WTC11 (cell line): ENCODE data around the gene STARD13. TPM values are rescaled to one million over a fixed set of nuclear protein-coding genes. Genes with fewer than 3 reads are reported as not detected.

Source experiments
- ATAC-seq: fragments of 200-7000 bp; cut with Tn5 transposase; 2 replicates; pipeline ENCODE4 v1.10.0; 2021; ENCODE audit warnings: mild to moderate bottlenecking, moderate library complexity
- CTCF ChIA-PET: fragments of 300-600 bp; sonication (Branson Sonifier 250); formaldehyde crosslinking; loops from one replicate; lab custom pipeline; 2021; ENCODE audit warnings: antibody characterized with exemption; lab: Charles Lee
- POLR2A ChIA-PET: fragments of 350-600 bp; sonication (Branson Sonifier 250); formaldehyde crosslinking; loops from one replicate; lab custom pipeline; 2021; ENCODE audit warnings: antibody characterized with exemption; lab: Charles Lee
- DNase-seq: peaks from one replicate; pipeline ENCODE4 v3.0.0; 2021; ENCODE audit warnings: low spot score
- H3K27ac Mint-ChIP-seq: 2 replicates; pipeline ENCODE4 v1.8.0; 2021; ENCODE audit warnings: mixed read lengths
- H3K27me3 Mint-ChIP-seq: 2 replicates; pipeline ENCODE4 v1.8.0; 2021; ENCODE audit warnings: low read depth, mild to moderate bottlenecking, moderate library complexity, mixed read lengths
- H3K36me3 Mint-ChIP-seq: 2 replicates; pipeline ENCODE4 v1.8.0; 2021; ENCODE audit warnings: mixed read lengths
- H3K4me1 Mint-ChIP-seq: 2 replicates; pipeline ENCODE4 v1.8.0; 2022; ENCODE audit warnings: mixed read lengths
- H3K4me3 Mint-ChIP-seq: 2 replicates; pipeline ENCODE4 v1.8.0; 2021; ENCODE audit warnings: mild to moderate bottlenecking, moderate library complexity, mixed read lengths
- H3K9me3 Mint-ChIP-seq: 2 replicates; pipeline ENCODE4 v1.8.0; 2021; ENCODE audit warnings: mixed read lengths
- CREB1 ChIP-seq: sonication (generic); formaldehyde crosslinking; IDR thresholded peaks from 2 replicates; pipeline ENCODE4 v1.8.0; 2023; ENCODE audit warnings: mild to moderate bottlenecking, missing genetic modification reagents
- E2F4 ChIP-seq: sonication (generic); formaldehyde crosslinking; IDR thresholded peaks from 2 replicates; pipeline ENCODE4 v1.8.1; 2022; ENCODE audit warnings: low read depth, mild to moderate bottlenecking, moderate library complexity, missing genetic modification reagents, borderline replicate concordance
- ELF4 ChIP-seq: sonication (generic); formaldehyde crosslinking; IDR thresholded peaks from 2 replicates; pipeline ENCODE4 v1.8.1; 2022; ENCODE audit warnings: low read depth, mild to moderate bottlenecking, moderate library complexity, missing genetic modification reagents
- EMX1 ChIP-seq: fragments of 250-450 bp; sonication (Bioruptor Pico); IDR thresholded peaks from 2 replicates; pipeline ENCODE4 v1.8.0; 2021; ENCODE audit warnings: mild to moderate bottlenecking
- FOXJ3 ChIP-seq: sonication (generic); formaldehyde crosslinking; IDR thresholded peaks from 2 replicates; pipeline ENCODE4 v1.9.0; 2021; ENCODE audit warnings: missing genetic modification reagents, mild to moderate bottlenecking, borderline replicate concordance
- MXD4 ChIP-seq: fragments of 250-450 bp; sonication (Bioruptor Pico); IDR thresholded peaks from 2 replicates; pipeline ENCODE4 v1.8.0; 2021; ENCODE audit warnings: mild to moderate bottlenecking, moderate library complexity, borderline replicate concordance
- MYBL2 ChIP-seq: sonication (generic); formaldehyde crosslinking; IDR thresholded peaks from 2 replicates; pipeline ENCODE4 v1.8.1; 2023; ENCODE audit warnings: mild to moderate bottlenecking, moderate library complexity, missing genetic modification reagents
- NFATC4 ChIP-seq: fragments of 250-450 bp; sonication (Bioruptor Pico); IDR thresholded peaks from 2 replicates; pipeline ENCODE4 v1.9.0; 2021; ENCODE audit warnings: mild to moderate bottlenecking
- NR2C2 ChIP-seq: sonication (generic); formaldehyde crosslinking; IDR thresholded peaks from 2 replicates; pipeline ENCODE4 v1.8.0; 2022; ENCODE audit warnings: mild to moderate bottlenecking, missing genetic modification reagents
- PREB ChIP-seq: sonication (generic); formaldehyde crosslinking; IDR thresholded peaks from 2 replicates; pipeline ENCODE4 v1.8.1; 2022; ENCODE audit warnings: mild to moderate bottlenecking, missing genetic modification reagents, moderate library complexity, borderline replicate concordance
- RELA ChIP-seq: sonication (generic); formaldehyde crosslinking; IDR thresholded peaks from 2 replicates; pipeline ENCODE4 v1.8.1; 2022; ENCODE audit warnings: missing genetic modification reagents, mild to moderate bottlenecking, borderline replicate concordance
- RORB ChIP-seq: fragments of 250-450 bp; sonication (Bioruptor Pico); IDR thresholded peaks from 2 replicates; pipeline ENCODE4 v1.9.0; 2021; ENCODE audit warnings: mild to moderate bottlenecking
- TEAD4 ChIP-seq: sonication (generic); formaldehyde crosslinking; IDR thresholded peaks from 2 replicates; pipeline ENCODE4 v1.8.0; 2022; ENCODE audit warnings: mild to moderate bottlenecking, missing genetic modification reagents
- TP53 ChIP-seq: sonication (generic); formaldehyde crosslinking; IDR thresholded peaks from 2 replicates; pipeline ENCODE4 v1.8.1; 2023; ENCODE audit warnings: mild to moderate bottlenecking, missing genetic modification reagents
- USF2 ChIP-seq: sonication (generic); formaldehyde crosslinking; IDR thresholded peaks from 2 replicates; pipeline ENCODE4 v1.8.1; 2023; ENCODE audit warnings: mild to moderate bottlenecking, missing genetic modification reagents, moderate library complexity
- ZNF138 ChIP-seq: sonication (generic); formaldehyde crosslinking; conservative IDR thresholded peaks from 2 replicates; pipeline ENCODE4 v1.8.1; 2022; ENCODE audit warnings: mild to moderate bottlenecking, moderate library complexity, missing genetic modification reagents
- ZNF219 ChIP-seq: sonication (generic); formaldehyde crosslinking; IDR thresholded peaks from 2 replicates; pipeline ENCODE4 v1.8.0; 2023; ENCODE audit warnings: missing genetic modification reagents, mild to moderate bottlenecking, borderline replicate concordance
- ZNF263 ChIP-seq: sonication (generic); formaldehyde crosslinking; IDR thresholded peaks from 2 replicates; pipeline ENCODE4 v1.8.1; 2022; ENCODE audit warnings: low read depth, mild to moderate bottlenecking, moderate library complexity, missing genetic modification reagents
- ZNF416 ChIP-seq: fragments of 250-450 bp; sonication (Bioruptor Pico); IDR thresholded peaks from 2 replicates; pipeline ENCODE4 v1.9.0; 2021; ENCODE audit warnings: mild to moderate bottlenecking, inconsistent platforms
- total RNA-seq: library from RNA; stranded (reverse); gene quantifications from 3 replicates; pipeline ENCODE4 v1.2.3, GENCODE V29; 2021
- TF ChIP-seq, protein P1 (sequence below): sonication (generic); formaldehyde crosslinking; IDR thresholded peaks from 2 replicates; pipeline ENCODE4 v1.8.0; 2023; ENCODE audit warnings: mild to moderate bottlenecking, missing genetic modification reagents
- TF ChIP-seq, protein P2 (sequence below): sonication (generic); formaldehyde crosslinking; IDR thresholded peaks from 2 replicates; pipeline ENCODE4 v1.8.1; 2023; ENCODE audit warnings: mild to moderate bottlenecking, missing genetic modification reagents, moderate library complexity
- TF ChIP-seq, protein P3 (sequence below): sonication (generic); formaldehyde crosslinking; IDR thresholded peaks from 2 replicates; pipeline ENCODE4 v1.8.0; 2022; ENCODE audit warnings: missing genetic modification reagents
- TF ChIP-seq, protein P4 (sequence below): fragments of 250-450 bp; sonication (Bioruptor Pico); IDR thresholded peaks from 2 replicates; pipeline ENCODE4 v1.9.0; 2021; ENCODE audit warnings: mild to moderate bottlenecking
- TF ChIP-seq, protein P5 (sequence below): sonication (generic); formaldehyde crosslinking; IDR thresholded peaks from 2 replicates; pipeline ENCODE4 v1.8.1; 2023; ENCODE audit warnings: mild to moderate bottlenecking, moderate library complexity, missing genetic modification reagents

Gene STARD13
- total RNA-seq, 1 experiment from 2014 or later, result 4.4 TPM

- ATAC-seq (no peak), DNase-seq (no peak)
- H3K27ac Mint-ChIP-seq, result no peak overlapping the region
- no peak for TF ChIP-seq MYBL2 (CRISPR knock-in tag)
- no peak for TF ChIP-seq E2F4 (CRISPR knock-in tag)
- TF ChIP-seq EMX1 (CRISPR knock-in tag), result no peak
- TF ChIP-seq, protein P1, sequence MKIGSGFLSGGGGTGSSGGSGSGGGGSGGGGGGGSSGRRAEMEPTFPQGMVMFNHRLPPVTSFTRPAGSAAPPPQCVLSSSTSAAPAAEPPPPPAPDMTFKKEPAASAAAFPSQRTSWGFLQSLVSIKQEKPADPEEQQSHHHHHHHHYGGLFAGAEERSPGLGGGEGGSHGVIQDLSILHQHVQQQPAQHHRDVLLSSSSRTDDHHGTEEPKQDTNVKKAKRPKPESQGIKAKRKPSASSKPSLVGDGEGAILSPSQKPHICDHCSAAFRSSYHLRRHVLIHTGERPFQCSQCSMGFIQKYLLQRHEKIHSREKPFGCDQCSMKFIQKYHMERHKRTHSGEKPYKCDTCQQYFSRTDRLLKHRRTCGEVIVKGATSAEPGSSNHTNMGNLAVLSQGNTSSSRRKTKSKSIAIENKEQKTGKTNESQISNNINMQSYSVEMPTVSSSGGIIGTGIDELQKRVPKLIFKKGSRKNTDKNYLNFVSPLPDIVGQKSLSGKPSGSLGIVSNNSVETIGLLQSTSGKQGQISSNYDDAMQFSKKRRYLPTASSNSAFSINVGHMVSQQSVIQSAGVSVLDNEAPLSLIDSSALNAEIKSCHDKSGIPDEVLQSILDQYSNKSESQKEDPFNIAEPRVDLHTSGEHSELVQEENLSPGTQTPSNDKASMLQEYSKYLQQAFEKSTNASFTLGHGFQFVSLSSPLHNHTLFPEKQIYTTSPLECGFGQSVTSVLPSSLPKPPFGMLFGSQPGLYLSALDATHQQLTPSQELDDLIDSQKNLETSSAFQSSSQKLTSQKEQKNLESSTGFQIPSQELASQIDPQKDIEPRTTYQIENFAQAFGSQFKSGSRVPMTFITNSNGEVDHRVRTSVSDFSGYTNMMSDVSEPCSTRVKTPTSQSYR (CRISPR knock-in tag), result no peak
- TF ChIP-seq CREB1 (CRISPR knock-in tag), result no peak
- TF ChIP-seq ZNF138 (CRISPR knock-in tag), result no peak
- TF ChIP-seq, protein P2, sequence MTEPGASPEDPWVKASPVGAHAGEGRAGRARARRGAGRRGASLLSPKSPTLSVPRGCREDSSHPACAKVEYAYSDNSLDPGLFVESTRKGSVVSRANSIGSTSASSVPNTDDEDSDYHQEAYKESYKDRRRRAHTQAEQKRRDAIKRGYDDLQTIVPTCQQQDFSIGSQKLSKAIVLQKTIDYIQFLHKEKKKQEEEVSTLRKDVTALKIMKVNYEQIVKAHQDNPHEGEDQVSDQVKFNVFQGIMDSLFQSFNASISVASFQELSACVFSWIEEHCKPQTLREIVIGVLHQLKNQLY (CRISPR knock-in tag), result no peak
- TF ChIP-seq, protein P3, sequence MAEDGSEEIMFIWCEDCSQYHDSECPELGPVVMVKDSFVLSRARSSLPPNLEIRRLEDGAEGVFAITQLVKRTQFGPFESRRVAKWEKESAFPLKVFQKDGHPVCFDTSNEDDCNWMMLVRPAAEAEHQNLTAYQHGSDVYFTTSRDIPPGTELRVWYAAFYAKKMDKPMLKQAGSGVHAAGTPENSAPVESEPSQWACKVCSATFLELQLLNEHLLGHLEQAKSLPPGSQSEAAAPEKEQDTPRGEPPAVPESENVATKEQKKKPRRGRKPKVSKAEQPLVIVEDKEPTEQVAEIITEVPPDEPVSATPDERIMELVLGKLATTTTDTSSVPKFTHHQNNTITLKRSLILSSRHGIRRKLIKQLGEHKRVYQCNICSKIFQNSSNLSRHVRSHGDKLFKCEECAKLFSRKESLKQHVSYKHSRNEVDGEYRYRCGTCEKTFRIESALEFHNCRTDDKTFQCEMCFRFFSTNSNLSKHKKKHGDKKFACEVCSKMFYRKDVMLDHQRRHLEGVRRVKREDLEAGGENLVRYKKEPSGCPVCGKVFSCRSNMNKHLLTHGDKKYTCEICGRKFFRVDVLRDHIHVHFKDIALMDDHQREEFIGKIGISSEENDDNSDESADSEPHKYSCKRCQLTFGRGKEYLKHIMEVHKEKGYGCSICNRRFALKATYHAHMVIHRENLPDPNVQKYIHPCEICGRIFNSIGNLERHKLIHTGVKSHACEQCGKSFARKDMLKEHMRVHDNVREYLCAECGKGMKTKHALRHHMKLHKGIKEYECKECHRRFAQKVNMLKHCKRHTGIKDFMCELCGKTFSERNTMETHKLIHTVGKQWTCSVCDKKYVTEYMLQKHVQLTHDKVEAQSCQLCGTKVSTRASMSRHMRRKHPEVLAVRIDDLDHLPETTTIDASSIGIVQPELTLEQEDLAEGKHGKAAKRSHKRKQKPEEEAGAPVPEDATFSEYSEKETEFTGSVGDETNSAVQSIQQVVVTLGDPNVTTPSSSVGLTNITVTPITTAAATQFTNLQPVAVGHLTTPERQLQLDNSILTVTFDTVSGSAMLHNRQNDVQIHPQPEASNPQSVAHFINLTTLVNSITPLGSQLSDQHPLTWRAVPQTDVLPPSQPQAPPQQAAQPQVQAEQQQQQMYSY (CRISPR knock-in tag), result no peak
- no peak for TF ChIP-seq FOXJ3
- TF ChIP-seq ZNF263 (CRISPR knock-in tag), result no peak
- TF ChIP-seq, protein P4, sequence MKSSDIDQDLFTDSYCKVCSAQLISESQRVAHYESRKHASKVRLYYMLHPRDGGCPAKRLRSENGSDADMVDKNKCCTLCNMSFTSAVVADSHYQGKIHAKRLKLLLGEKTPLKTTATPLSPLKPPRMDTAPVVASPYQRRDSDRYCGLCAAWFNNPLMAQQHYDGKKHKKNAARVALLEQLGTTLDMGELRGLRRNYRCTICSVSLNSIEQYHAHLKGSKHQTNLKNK, result no peak
- no peak for TF ChIP-seq PREB
- H3K27me3 Mint-ChIP-seq, result no peaks in the 10 kb centered on the region
- H3K9me3 Mint-ChIP-seq, result peaks cover 29% of the 10 kb centered on the region
- no peaks in the 10 kb centered on the region for H3K4me1 Mint-ChIP-seq
- peaks cover 24% of the 10 kb centered on the region for H3K36me3 Mint-ChIP-seq
- H3K4me3 Mint-ChIP-seq, result no peak overlapping the region
- ChIA-PET POLR2A (no interaction called here), CTCF (no interaction called here)
Measured at GRCh38 chr13:33165787-33166186, 119.8 kb downstream of the STARD13 start.

GRCh38 chr13:33164331-33164730 is 121.2 kb downstream of the STARD13 start:
- Mint-ChIP-seq H3K27ac (no peak overlapping the region), H3K4me3 (no peak overlapping the region), H3K36me3 (peaks cover 21% of the 10 kb centered on the region), H3K9me3 (peaks cover 24% of the 10 kb centered on the region), H3K27me3 (no peaks in the 10 kb centered on the region), H3K4me1 (no peaks in the 10 kb centered on the region)
- no peak for TF ChIP-seq ZNF416 (CRISPR knock-in tag)
- TF ChIP-seq, protein P5, sequence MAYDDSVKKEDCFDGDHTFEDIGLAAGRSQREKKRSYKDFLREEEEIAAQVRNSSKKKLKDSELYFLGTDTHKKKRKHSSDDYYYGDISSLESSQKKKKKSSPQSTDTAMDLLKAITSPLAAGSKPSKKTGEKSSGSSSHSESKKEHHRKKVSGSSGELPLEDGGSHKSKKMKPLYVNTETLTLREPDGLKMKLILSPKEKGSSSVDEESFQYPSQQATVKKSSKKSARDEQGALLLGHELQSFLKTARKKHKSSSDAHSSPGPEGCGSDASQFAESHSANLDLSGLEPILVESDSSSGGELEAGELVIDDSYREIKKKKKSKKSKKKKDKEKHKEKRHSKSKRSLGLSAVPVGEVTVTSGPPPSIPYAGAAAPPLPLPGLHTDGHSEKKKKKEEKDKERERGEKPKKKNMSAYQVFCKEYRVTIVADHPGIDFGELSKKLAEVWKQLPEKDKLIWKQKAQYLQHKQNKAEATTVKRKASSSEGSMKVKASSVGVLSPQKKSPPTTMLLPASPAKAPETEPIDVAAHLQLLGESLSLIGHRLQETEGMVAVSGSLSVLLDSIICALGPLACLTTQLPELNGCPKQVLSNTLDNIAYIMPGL (CRISPR knock-in tag), result no peak
- TF ChIP-seq NFATC4 (CRISPR knock-in tag), result no peak
- TF ChIP-seq ZNF219 (CRISPR knock-in tag), result no peak
- TF ChIP-seq ELF4 (CRISPR knock-in tag), result no peak
- TF ChIP-seq USF2 (CRISPR knock-in tag), result no peak
- TF ChIP-seq RELA (CRISPR knock-in tag), result no peak
- no peak for TF ChIP-seq TEAD4 (CRISPR knock-in tag)
- TF ChIP-seq ZNF263 (CRISPR knock-in tag), result no peak
- TF ChIP-seq NR2C2 (CRISPR knock-in tag), result no peak
- no peak for TF ChIP-seq TP53 (CRISPR knock-in tag)
- no peak for TF ChIP-seq MXD4
- no peak for TF ChIP-seq RORB (CRISPR knock-in tag)
- ChIA-PET POLR2A (no interaction called here), CTCF (no interaction called here)
- DNase-seq (no peak), ATAC-seq (no peak)
